ENCODE measurements around the gene FRRS1L.

DNA sequence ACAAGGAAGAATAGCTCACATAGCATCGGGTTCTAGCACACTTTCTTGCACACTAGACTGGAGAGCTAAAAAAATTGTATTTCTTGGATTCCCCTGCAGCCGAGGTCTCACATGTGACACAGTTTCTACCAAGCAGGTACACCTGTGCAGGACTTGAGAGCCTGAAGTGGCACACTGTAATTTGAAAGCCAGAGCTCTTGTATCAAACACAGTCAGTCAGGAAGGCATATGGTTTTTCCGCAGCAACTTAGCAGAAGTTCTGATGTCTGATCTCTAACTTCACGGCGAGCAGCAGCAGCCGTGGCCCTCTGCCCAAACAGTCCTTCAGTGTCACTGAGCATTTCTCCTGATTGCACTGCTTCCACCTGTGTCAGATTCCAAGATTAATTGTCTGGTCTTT lies 72.8 kb downstream of the FRRS1L start:
- TF ChIP-seq CTCF (IDR thresholded peaks at IDR 0.05; ENCODE audit: low read length) (no peak), EZH2phosphoT487 (IDR thresholded peaks at IDR 0.05; ENCODE audit: low read length) (no peak), EZH2 (optimal IDR thresholded peaks at IDR 0.05; ENCODE audit: low read depth, low read length) (no peak)

Data from MM.1S (cell line).